Measurements from ENCODE around the gene EIF3B.
"Not testable (repeated sequence)": the region's sequence is repeated elsewhere in the genome, so short reads cannot be mapped to it uniquely, and the experiment has no call there.

Gene EIF3B

GRCh38 chr7:2354186-2354938 lies at the start of gene EIF3B:
Gene EIF3B (plus strand): TSS chr7:2354827. CDS start chr7:2354922, 95 bp downstream.
- DNase-seq = peak; percentile 90

DNA sequence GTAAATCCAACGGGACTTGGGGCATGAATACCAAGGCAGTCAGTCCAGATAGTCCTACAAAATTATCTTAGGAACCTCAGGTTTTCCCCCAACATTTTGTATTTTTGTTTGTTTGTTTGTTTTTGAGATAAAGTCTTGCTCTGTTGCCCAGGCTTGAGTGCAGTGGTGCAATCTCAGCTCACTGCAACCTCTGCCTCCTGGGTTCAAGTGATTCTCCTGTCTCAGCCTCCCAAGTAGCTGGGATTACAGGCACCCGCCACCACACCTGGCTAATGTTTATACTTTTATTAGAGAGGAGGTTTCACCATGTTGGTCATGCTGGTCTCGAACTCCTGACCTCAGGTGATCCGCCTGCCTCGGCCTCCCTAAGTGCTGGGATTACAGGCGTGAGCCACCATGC lies 49.4 kb upstream of the EIF3B start:
- not testable (repeated sequence) for DNase-seq

- no peak for DNase-seq
Observed at GRCh38 chr7:2306688-2307087, 47.9 kb upstream of the EIF3B start.

- DNase-seq = no peak
Observed at GRCh38 chr7:2307690-2308107, 46.9 kb upstream of the EIF3B start.

DNA sequence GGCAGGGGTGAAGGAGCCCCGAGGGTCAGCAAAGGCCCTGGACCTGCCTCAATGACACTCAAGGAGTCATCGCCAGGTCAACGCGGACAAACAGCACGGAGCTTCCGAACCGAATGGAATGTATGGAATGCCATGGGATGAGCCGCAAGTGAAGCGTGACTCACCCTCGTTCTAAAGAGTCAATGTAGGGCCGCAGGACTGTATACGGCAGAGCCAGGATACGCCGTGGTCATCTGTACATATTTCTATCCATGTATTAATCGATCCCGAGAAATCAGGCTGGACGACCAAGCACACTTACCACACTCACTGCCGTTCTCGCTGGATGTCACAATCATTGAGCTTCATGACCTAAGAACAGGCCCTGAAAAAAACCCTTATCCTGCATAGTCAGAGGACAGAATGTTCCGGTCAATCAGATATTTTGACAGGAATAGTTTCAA lies 44.7 kb upstream of the EIF3B start:
- DNase-seq = no peak

GRCh38 chr7:2312267-2312929 lies 42.2 kb upstream of the EIF3B start:
- no peak for DNase-seq

- no peak for DNase-seq
Observed at GRCh38 chr7:2313450-2314208, 41.0 kb upstream of the EIF3B start.

DNA sequence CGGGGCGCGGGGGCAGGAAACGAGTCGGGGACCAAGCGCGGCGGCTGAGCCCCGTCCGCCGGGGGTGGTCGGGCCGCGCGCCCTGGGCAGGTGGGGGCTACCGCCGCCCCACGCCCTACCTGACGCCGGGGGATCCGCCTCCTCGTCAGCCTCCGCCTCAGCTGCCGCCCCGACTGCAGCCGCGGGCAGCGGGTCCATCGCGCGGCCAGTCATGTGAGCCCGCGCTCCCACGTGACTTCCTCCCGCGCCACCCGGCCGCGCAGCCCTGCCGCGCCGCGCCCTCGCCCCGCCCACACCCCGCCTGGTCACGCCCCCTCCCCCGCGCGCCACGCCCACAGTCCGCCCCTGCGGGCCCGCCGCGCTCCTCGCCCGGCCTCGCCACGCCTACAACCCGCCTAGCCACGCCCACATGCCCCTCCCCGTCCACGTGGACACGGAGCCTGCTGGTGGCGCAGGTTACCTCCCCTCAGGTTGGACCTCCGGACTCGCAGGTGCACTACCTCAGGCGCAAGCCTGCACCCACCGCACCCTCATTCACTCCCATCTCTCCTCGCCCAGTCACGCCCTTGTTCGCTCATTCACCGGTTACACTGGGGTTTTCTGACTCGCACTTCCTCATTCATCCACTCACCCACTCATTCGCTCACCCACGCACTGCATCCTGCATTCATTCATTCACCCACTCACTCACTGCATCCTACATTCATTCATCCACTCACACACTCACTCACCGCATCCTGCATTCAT lies 40.2 kb upstream of the EIF3B start, which contains the start of gene SNX8:
SNX8 (minus strand) TSS at position 233 of the 747 bp plus-strand sequence; CDS start at position 213, 20 bp downstream.
- DNase-seq = peak; percentile 95

- not testable (repeated sequence) for DNase-seq
Observed at GRCh38 chr7:2314956-2315530, 39.6 kb upstream of the EIF3B start.

DNA sequence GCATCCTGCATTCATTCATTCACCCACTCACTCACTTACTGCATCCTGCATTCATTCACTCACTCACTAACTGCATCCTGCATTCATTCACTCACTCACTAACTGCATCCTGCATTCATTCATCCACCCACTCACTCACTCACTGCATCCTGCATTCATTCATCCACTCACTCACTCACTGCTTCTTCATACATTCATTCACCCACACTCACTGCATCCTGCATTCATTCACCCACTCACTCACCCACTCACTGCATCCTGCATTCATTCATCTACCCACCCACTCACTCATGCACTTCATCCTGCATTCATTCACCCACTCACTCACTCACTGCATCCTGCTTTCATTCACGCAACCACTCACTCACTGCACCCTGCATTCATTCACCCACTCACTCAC lies 38.8 kb upstream of the EIF3B start:
- DNase-seq = no peak

DNA sequence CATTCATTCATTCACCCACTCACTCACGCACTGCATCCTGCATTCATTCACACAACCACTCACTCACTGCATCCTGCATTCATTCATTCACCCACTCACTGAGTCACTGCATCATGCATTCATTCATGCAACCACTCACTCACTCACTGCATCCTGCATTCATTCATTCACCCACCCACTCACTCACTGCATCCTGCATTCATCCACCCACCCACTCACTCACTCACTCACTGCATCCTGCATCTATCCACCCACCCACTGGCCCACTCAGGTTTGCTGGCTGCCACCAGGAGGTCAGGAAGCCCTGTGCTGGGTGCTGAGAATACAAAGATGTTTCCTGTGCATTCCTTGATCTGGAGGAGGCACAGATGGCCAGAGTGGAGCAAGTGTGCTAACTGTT lies 38.0 kb upstream of the EIF3B start:
- DNase-seq = no peak

DNA sequence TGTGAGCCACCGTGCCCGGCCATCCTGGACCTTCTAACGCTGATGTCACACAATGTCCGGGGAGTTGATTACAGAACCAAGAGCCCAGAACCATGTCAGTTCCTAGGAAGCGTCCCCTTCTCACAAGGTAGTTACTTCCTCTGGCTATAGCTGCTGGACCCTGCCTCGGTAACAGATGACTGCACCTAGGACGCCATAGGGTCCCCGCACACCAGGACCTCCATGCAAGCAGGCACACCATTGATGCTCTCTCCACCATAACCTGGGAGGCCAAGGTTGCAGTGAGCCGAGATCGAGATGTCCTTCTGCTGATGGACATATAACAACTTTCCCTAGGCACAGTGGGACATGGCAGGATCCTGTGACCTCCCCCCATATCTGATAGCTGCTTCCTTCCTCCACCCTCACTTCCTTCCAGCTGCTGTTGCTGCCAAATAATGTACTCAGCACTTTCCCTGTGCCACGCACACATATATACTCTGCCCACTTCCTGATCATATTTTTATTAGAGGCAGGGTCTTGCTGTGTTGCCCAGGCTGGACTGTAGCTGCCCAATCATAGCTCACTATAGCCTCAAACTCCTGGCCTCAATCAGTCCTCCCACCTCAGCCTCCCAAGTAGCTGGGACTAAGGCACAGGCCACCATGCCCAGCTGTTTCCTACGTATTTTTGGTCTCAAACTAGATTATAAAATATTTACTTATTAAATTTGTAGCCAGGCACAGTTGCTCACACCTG lies 36.9 kb upstream of the EIF3B start:
- DNase-seq = no peak

DNA sequence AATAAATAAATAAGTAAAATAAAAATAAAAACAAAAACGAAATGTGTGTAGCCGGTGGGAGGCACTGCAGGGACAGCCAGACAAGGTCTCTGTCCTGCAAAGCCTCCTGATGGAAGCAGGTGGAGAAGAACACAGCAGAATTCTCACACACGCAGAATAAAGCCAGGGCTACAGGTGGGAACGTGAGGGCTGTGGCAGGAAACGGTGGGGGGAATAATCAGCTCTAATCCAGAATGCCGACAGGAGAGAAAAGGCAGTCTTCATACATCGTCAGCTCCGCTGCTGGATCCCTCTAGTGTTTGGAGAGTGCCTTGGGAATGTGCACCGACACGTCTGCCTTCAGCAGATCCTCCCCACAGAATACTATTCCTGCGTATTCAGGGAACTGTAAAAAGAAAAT lies 33.6 kb upstream of the EIF3B start:
- DNase-seq = no peak

GRCh38 chr7:2325162-2325561 lies 29.5 kb upstream of the EIF3B start:
- DNase-seq = no peak

GRCh38 chr7:2326951-2327350 lies 27.7 kb upstream of the EIF3B start:
- DNase-seq = no peak

- no peak for DNase-seq
Observed at GRCh38 chr7:2330493-2330892, 24.1 kb upstream of the EIF3B start.

GRCh38 chr7:2331707-2332106 lies 22.9 kb upstream of the EIF3B start:
- no peak for DNase-seq

DNA sequence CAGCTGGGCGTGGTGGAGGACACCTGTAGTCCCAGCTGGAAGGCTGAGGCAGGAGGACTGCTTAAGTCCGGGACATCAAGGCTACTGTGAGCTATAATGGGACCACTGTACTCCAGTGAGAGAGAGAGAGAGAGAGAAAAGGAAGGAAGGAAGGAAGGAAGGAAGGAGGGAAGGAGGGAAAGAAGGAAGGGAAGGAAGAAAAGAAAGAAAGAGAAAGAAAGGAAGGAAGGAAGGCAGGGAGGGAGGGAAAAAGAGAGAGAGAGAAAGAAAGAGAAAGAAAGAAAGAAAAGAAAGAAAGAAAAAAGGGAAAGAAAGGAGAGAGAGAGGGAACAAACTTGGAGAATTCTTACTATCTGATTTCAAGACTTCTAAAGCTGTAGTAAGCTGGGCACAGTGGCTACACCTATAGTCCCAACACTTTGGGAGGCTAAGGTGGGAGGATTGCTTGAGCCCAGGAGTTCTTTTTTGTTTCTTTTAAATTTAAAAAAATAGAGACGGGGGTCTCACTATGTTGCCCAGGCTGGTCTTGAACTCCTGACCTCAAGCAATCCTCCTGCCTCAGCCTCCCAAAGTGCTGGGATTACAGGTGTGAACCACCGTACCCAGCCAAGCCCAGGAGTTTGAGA lies 21.9 kb upstream of the EIF3B start:
- DNase-seq = not testable (repeated sequence)

GRCh38 chr7:2336626-2337299 lies 17.9 kb upstream of the EIF3B start:
- no peak for DNase-seq

DNA sequence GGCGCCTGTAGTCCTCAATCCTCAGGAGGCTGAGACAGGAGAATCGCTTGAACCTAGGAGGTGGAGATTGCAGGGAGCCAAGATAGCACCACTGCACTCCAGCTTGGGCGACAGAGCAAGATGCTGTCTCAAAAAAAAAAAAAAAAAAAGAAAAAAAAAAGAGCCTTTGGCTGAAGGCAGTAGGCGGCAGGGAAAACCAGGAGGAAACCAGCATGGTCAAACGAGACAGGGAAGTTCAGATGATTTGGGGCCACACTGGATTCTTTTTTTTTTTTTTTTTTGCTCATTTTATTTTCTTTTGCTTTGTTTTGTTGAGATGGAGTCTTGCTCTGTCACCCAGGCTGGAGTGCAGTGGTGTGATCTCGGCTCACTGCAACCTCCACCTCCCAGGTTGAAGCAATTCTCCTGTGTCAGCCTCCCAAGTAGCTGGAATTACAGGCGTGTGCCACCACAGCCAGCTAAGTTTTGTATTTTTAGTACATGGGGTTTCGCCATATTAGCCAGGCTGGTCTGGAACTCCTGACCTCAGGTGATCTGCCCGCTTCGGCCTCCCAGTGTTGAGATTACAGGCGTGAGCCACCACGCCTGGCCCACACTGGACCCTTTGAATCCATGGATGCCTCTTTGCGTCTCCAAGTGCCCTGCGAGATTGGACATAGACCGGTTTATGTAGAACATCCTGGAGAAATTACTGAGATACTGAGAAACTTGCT lies 7.1 kb upstream of the EIF3B start:
- not testable (repeated sequence) for DNase-seq
